SHP77 treated with DMSO at 0.1 percent for 48 hours (cell line): ENCODE results near the gene TBC1D8B.

Experiments used
- DNase-seq: peaks from one replicate; lab custom pipeline; 2025; lab: John Stamatoyannopoulos, UW

TBC1D8B gene

DNA sequence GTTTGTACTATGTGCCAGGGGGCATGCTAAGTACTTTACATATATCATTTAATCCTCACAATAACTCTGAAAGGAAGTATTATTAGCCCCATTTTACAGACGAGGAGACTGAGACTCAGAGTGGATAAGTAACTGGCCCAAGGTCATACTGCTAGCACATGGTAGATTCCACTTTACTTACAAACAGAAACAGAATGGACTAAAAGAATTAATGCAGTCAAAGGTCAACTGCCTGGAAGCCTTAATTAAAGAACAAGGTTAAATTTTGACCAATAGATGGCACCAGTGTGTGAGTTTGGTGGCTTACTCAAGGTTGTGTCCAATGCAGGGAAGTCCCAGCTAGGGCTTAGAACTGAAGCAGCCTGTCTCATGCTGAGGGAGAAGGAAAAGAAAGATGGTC lies 96.0 kb downstream of the TBC1D8B start:
- DNase-seq: peak; percentile 1

DNA sequence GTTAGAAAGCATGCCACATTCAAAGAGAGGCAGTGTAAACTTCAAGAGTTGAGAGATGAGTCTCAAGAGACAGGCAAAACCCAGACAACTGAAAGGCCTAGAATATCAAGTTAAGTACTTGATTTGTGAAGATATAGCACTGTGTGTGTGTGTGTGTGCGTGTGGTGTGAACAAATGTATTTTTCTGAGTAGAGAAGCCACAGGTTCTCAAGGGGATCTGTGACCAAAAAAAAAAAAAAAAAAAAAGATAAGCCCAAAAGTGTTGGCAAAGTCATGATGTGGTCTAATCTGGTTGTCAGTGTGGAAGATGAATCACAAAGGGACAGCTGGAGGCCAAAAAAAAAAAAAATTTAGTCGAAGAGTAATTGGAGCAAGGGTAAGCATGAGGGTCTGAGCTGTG lies 96.8 kb downstream of the TBC1D8B start:
- no peak for DNase-seq

DNA sequence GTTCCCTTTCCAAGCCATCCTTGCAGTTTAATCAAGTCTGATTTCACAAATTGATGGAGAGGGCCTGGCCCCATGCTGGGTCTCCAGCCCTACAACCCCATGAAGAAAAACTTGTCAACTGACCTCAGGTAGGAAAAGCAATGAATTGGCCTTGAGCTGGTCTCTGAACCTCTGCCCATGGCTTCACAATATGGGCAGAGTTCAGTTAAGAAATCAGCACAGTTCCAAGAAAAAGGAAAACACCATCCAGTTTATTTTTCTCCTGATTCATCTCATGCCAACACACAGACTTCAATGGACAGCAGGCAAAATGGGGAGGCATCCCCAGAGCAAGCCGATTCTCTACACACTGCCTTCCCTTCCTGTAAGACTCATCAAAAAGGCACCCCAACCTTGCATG lies 97.4 kb downstream of the TBC1D8B start:
- DNase-seq: no peak

DNA sequence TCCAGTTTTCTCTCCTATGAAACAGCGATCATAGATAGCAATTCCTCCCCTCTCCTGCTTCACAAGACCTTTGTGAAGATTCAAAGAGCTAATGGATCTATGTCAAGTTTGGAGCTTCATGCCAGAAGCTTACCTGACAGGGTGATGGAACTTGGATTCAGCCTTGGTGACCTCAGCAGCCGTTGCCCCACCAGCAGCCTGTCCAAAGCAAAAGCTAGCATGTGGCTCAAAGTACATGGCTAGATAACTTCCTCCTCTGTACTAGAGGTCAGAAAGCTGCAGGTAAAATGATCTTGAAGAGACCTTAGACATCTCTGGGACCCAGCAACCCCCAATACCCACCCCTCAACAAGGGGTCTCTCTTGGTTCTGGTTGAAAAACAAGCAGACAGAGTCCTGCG lies 98.9 kb downstream of the TBC1D8B start:
- no peak for DNase-seq

DNA sequence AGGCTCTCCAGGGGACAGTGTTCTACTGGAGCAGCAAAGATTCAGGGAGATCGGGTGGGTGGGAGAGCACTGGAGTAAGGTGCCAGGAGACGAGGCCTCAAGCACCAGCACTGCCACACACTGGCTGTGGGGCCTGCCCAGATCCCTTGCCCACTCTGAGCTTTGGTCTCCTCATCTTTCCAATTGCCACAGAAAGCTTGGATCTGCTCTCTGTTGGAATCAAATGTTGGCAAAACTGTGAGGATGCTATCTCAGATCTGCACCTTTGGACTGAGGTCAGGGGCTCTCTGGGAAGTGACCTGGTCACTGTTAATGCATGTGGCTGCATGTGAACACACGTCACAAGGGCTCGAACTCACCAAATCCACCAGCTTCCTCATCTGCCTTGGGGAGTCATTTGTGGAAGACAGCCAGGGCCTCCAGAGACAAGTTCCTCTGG lies 99.3 kb downstream of the TBC1D8B start:
- DNase-seq: no peak

DNA sequence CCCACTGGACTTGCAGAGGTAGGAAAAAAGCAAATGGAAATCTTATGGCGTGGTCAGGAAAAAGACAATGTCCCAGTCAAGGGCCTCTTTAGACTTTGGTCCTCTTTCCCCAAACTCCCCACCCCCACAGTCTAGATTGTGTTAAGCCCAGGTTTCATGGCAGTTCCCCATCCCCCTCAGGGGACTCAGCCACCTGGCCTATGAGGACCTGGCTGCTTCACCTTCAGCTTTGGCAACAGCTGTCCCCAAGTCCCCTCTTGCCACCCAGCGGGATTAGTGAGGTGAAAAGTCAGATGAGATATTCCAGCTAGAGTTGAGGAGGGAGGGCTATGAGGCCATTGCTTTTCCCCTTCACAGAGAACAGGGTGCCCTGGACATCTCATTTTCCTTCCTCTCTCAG lies 100.2 kb downstream of the TBC1D8B start:
- DNase-seq: no peak

DNA sequence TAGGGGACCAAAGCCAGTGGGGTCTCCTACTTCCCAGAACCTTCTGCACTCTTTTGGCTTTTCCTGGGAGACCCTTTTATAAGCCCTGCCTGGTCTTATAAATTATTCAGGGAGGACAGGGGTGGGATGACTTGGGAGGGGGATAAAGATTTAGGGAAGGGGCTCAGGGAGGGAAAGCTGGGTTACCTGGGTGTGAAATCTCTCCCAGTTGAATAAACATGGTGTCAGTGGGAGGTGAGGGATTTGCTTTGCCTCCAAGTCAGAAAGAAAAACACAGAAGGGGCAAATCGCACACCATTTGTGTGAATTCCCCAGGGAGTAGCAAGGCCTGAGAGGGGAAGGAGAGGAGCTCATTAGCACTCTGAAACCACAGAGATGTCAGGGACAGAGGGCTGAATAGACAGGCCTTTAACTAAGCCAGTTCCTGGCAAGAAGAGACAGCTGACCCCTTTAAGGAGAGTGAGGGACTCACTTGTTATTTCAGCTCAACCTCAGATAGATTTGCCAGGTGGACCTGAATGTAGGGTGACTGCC lies 100.9 kb downstream of the TBC1D8B start, which contains the start of gene RIPPLY1:
RIPPLY1 (minus strand) TSS at position 51 of the 534 bp plus-strand sequence. CDS start 54 bp downstream, outside the sequence.
- no peak for DNase-seq

DNA sequence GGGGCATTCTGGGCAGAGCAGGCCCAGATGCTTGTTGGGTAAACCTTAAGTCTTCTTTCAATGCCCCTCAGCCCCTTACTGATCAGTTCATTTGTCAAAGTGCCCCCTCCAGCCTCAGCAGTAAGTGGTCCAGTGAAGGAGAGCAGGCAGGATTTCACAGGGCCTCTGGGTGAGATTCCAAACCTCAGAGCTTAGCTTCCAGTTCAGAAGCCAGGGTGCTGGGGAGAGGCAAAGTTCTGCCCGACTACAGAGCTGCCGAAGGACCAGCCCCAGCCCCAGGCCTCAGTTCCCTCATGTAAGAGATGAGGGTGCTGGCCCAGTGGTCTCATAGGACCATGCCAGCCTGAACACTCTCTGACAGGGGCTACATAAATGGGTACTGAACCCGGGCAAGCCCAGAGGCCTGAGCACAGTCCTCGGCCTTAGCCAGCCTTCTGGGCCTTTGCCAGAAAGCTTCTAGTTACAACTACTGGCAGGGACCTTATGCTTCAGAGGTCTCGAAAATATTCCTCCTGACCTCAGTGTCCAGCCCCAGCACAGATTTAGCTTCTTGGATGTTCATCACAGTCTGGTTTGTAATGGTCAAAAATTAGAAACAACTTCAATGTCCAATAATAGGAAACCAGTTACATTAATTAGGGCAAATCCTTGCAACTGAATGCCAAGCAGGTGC lies 101.5 kb downstream of the TBC1D8B start:
- DNase-seq: no peak

DNA sequence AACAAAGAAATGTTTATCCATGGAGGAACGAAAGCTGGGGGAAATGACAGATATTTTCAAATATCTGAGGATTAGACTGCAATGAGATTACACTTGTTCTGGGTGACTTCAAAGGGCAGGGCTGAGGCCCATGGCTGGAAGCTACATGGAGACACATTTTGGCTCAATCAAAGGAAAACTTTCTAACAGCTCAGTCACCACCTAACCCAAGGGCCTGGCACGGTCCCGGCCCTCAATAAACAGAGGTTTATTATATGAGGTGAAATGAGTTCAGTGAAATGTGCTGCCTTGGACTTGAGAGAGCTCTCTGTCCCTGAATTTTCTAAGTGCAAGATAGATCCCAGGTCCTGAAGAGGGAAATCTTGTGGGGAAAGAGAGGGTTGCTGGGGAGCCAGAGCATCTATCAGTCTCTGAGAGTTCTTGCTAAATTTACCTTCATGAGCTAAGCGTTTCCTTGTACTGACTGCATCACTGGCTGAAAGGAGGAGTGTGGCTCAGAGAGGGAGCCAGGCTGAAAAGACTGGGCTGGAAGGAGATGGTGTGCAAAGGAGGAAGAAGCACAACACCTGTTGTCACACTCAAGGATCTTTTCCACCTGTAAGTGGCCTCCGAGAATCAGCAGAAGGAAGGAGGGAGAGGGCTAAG lies 102.7 kb downstream of the TBC1D8B start:
- DNase-seq: no peak

DNA sequence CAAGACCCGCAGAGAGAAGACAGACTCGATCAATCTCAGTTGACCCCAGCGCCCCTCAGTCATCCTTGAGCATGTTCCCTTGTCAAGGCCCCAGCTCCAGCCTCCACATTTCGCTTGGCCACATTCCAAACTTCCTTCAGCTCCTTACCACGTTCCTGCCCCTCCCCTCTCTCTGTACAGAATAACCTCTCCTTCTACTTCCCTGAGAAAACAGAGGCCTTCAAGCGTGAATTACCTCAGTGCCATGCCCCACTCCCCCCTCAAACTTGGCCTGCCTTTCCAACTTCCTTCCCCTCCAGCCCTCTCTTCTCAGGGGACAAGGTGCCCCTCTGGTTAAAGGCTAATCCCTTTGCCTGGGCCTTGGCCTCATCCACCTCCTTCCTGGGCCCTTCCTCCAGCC lies 103.9 kb downstream of the TBC1D8B start:
- no peak for DNase-seq

DNA sequence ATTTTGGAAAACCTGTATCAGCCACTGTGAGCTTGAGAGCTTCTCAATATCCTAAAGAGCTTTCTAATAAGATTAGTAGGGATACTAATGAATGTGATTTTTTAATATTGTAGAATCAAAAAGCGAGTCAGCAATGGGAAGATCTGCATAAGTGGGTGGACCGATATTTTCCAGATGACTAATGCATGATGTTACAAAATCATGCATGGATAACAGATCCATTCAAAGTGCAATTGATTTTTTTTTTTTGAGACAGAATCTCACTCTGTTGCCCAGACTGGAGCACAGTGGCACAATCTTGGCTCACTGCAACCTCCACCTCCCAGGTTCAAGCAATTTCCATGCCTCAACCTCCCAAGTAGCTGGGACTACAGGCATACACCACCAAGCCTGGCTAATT lies 110.4 kb downstream of the TBC1D8B start:
- DNase-seq: no peak

DNA sequence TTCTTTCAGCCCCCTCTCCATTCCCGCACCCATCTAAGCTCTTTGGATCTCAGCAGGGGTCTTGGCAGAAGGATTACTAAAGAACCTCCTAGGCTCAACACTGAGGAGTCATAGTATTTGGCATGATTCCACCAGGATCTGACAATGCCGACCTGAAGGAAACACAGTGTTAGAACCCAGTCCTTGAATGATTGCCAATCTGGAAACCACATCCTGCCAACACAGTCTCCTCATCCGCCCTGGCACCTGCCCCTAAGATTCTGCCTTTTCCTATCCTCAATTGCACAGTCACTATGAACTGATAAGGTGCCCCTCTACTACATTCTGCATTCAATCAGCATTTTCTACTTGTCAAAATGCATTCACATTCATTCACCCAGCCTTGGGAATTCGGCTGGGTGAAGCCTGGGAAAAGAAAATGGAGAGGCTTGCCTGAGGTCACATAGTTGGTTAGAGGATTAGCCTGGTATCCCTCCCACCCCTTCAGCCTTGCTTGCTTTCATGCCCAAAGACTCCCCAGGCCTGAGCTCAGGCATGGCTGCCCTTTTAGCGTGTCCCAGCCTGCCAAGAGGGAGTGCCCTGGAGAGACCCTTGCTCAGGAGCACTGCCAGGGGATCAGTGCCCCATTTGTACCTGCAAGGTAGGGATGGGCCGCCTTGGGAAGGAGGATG lies 115.5 kb downstream of the TBC1D8B start:
- DNase-seq: no peak

DNA sequence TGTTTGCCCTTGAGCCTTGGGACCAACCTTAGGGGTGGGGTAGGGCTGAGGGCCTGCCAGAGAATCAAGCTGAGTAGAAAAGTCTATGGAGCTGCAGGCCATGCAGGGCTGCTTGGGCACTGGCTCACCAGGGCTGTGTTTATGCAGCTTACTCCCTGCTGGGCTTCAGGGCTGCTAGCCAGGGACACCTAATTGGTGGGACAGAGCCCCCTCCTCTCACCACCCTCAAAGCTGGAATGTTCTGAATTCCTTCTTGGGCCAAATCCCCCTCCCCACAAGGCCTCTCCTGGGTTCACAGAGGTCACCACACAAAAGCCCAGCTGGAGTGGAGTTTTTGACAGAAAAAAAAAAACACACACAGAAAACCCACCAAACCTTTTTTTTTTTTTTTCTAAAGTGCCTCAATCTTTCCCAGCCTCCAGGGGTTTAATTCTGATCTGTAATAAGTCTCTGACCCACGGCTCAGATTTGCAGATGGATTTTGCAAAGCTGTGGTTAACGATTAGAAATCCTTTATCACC lies 117.5 kb downstream of the TBC1D8B start, which contains the start of gene CLDN2:
CLDN2 (plus strand) TSS at position 471 of the 521 bp plus-strand sequence. CDS start 7,827 bp downstream, outside the sequence.
- no peak for DNase-seq

DNA sequence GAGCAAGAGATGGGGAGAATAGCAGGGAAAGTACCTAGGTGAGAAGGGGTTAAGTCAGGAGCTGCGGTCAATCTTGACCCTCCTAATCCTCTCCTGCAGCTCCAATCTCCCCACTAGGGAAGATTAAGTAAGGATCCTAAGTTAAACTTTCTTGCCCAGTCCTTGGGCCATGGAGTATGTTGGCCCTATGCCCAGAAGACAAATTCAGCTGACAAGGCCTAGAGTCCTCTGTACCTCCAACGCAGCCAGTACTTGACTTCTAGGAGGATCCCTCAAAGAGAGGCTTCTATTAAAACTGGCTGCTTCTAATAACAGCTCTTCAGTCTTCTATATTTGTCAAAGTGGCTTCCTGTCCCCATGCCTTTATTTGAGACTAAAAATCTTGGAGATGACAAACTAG lies 119.2 kb downstream of the TBC1D8B start:
- no peak for DNase-seq
